ENCODE measurements around the gene SEH1L.
"Not testable (repeated sequence)": the region's sequence is repeated elsewhere in the genome, so short reads cannot be mapped to it uniquely, and the experiment has no call there.

Gene SEH1L, protein sequence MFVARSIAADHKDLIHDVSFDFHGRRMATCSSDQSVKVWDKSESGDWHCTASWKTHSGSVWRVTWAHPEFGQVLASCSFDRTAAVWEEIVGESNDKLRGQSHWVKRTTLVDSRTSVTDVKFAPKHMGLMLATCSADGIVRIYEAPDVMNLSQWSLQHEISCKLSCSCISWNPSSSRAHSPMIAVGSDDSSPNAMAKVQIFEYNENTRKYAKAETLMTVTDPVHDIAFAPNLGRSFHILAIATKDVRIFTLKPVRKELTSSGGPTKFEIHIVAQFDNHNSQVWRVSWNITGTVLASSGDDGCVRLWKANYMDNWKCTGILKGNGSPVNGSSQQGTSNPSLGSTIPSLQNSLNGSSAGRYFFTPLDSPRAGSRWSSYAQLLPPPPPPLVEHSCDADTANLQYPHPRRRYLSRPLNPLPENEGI

DNA sequence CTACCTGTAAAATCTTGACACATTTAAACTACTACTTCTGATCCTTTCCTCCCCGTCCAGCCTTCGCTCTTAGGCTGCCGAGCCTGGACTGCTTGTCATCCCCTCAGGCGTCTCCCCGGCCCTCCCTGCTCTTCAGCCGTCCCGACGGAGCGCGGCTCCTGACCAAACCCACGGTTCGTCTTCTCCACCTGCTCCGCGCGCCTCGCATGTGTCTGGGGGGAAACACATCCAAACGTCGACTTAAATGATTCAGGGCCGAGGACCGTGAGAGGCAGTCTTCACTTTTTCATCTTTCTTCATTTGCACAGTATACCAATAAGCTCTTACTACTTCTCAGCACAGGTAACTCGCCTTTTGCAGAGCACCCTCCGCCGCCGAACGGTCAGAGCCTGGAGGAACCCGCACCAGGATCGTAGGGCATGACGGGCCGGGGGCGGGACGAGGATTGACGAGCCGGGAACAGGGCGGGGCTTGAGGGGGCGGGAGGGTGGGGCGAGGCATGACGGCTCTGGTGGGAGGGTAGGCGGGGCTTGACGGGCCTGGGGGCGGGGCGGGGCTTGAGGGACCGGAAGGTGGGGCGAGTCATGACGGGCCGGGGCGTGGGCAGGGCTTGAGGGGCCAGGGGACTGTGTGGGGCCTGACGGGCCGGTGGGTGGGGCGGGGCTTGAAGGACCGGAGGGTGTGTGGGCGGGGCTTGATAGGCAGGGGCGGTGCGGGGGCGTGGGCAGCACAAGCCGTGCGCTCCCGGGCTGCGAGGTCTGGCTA lies at the start of gene SEH1L:
SEH1L (plus strand) TSS at position 727 of the 765 bp plus-strand sequence. CDS start 111 bp downstream, outside the sequence.
- DNase-seq (ENCODE audit: low read depth) = peak; percentile 97

DNA sequence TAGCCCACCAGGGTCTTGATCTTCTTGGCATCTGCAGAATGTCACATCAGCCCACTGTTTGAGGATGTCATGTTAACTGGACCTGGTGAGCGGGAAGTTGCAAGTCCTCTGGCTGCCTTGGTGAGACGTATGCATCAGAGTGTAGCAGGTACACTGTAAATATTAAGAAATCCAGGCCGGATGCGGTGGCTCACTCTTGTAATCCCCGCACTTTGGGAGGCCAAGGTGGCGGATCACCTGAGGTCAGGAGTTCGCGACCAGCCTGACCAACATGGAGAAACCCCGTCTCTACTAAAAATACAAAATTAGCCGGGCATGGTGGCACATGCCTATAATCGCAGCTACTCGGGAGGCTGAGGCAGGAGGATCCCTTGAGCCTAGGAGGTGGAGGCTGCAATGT lies 46.6 kb upstream of the SEH1L start:
- not testable (repeated sequence) for DNase-seq (ENCODE audit: low read depth)

DNA sequence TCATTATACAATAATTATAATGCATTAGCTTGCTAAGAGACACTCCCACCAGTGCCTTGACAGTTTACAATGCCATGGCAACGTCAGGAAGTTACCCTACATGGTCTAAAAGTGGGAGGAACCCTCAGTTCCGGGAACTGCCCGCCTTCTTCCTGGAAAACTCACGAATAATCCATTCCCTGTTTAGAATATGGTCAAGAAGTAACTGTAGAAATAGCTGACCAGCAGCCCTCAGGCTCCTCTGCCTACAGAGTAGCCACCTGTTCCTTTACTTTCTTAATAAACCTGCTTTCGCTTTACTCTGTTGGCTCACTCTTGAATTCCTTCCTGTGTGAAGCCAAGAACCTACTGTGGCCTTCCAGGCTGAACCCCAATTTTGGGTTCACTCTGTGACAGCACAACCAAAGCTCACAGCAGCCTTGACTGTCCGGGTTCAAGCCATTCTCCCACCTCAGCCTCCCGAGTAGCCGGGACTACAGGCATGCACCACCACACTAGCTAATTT lies 43.7 kb upstream of the SEH1L start:
- peak; percentile 22 for DNase-seq (ENCODE audit: low read depth)

DNA sequence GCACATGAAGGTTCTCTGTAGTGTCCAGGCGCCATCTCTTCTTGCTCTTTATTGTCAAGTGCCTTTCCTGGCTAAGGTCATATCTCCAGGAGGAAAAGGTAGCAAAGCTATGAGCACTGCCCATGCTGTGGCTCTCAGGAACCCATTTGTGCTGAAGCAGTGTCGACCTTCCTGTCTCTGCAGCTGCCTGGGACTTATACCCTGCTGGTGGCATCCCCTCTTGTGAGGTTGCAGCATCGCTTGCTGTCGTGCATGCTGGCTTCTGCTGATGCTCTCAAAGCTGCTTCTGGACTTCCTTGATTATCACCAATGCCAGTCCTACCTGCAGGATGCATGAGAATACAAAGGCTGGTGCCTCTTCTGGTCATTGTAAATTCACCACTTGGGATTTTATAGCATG lies 41.7 kb upstream of the SEH1L start:
- DNase-seq (ENCODE audit: low read depth) = no peak

DNA sequence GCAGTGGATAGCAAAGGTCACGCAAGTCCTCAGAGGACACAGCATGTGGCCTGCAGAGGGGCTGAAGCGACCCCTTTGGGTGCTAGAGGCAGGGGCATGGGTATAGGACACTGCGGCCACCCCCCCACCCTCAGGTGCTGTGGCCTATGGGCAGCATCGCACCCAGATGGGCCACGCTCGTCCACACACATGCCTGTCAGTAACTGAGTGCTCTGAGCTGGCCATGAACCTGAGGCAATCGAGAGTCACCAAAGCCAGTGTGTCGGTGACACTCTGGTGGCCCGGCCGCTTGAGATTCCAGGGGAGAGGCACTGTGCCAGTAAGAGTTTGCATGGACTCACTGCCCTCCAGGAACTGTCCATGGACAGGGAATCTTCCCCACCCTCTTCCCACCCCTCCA lies 41.0 kb upstream of the SEH1L start:
- no peak for DNase-seq (ENCODE audit: low read depth)

- DNase-seq (ENCODE audit: low read depth) = no peak
These were observed 40.4 kb upstream of the SEH1L start for GRCh38 chr18:12907258-12907925.

GRCh38 chr18:12908706-12909105 lies 39.1 kb upstream of the SEH1L start:
- no peak for DNase-seq (ENCODE audit: low read depth)

DNA sequence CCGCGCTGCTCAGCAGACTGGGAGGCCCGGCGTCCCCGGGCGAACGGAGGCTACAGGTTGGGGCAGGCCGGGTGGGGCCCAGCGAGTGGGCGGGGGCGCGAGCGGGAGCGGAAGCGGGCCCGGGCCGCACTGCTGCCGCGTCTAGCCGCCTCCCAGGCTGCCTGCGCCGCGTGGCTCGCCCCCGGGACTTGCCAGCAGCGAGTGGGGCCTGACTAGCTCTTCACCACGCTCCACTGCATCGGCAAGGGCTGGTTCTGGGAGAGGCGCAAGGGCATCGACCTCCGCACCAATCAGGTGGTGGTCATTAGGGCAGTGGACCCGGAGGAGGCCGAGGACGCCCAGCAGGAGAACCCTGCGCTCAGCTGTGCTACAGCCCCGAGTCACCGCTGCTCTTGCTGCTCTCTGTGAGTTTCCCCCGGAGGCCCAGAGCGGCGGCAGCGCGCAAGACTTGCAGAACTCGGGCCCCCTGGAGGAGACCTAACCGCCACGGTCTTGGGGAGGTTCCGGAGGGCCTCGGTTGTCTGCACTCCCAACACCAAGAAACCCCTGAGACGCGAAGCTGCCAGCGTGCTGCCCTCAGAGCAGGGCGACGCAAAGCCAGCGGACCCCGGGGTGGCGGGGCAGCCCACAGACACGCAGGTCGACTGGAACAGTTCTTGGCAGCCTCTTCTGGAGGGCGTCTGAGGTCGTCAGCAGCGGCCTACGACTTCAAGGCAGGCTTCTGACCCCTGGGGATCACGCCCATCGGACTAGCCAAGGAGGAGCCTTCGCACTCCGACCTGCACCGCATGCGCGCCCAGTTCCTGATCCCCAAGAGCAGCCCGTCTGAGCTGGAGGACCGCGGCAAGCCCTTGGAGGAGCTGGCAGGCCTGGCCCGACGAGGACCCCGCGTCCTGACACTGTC lies 36.5 kb upstream of the SEH1L start:
- peak; percentile 48 for DNase-seq (ENCODE audit: low read depth)

- DNase-seq (ENCODE audit: low read depth) = no peak
These were observed 35.7 kb upstream of the SEH1L start for GRCh38 chr18:12911929-12912703.

DNA sequence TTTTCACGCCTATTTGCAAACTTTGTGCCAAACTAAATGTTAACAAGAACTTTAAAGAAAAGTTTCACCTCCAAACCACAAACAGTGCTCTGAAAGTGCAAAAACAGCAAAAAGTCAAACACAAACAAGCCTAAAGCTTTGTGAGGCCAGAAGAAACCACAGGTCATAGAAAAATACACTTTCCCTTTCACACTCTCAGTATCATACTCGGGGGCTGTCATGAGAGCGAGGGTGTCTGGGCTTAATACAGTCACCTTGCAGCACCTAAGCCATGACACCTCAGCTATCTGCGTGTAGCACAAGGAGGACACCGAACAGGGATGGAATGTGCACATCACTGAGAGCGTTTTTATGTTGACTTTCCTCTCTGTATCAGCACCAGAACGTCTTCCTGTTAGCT lies 26.6 kb upstream of the SEH1L start:
- no peak for DNase-seq (ENCODE audit: low read depth)

GRCh38 chr18:12922266-12922665 lies 25.5 kb upstream of the SEH1L start:
- no peak for DNase-seq (ENCODE audit: low read depth)

- DNase-seq (ENCODE audit: low read depth) = no peak
These were observed 23.2 kb upstream of the SEH1L start for GRCh38 chr18:12924616-12925015.

DNA sequence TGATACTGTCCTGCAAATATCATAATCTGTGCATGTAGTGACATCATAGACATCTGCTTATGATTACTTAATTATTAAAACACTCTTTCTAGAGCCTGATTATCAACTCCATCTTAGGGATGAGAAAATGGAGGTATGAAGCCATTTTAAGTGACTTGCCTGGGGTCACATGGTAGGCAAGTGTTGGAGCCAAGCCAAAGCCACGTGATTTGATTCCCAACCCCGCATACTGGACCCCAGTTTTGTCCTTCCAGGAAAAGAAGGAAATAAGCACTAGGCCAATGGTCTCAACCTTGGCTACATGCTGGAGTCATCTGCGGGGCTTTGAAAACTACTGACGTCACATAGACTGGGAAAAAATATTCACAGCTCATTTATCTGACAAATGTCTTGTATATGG lies 19.6 kb upstream of the SEH1L start:
- DNase-seq (ENCODE audit: low read depth) = no peak

- no peak for DNase-seq (ENCODE audit: low read depth)
These were observed 19.2 kb upstream of the SEH1L start for GRCh38 chr18:12928641-12929040.

DNA sequence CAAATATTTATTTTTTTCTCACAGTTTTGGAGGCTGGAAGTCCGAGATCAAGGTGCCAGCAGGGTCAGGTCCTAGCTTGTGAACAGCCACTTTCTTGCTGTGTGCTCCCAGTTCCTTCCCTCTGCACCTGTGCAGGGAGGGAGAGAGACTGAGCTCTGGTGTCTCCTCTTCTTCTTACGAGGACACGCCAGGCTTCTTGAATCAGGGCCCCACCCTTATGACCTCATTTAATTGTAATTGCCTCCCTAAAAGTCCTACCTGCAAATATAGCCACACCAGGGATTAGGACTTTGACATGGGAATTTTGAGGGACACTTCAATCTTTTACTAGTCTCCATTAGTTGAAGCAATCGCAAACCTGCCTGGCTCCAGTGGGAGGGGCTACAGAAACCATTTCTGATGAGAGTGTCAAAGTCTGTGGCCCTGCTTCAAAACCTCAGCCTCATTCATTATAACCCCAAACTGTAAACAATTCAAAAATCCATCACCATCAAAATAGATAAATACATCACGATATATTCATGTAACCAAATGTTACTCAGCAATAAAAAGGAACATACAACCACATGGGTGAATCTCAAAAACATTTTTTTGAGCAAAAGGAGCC lies 18.2 kb upstream of the SEH1L start:
- no peak for DNase-seq (ENCODE audit: low read depth)

GRCh38 chr18:12930376-12930775 lies 17.4 kb upstream of the SEH1L start:
- DNase-seq (ENCODE audit: low read depth) = no peak

- DNase-seq (ENCODE audit: low read depth) = no peak
These were observed 16.9 kb upstream of the SEH1L start for GRCh38 chr18:12930908-12931307.

DNA sequence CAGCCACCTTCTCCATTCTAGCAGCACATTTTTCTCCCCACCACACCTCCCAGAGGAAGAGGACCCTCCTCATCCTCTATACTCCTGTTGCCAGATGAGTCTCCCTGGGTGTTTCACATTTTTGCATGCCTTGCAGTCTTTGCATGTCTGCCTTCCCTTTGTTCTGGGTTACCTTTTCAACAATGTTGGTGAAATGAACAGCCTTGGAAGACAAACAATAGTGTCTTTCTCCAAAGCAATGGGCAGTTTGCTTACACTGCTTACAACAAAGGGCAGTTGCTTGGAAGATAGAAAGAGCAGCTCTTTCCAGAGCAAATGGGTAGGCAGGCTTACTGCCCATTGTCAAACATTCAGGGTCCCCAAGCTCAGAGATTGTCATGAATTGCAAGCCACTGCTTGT lies 14.5 kb upstream of the SEH1L start:
- no peak for DNase-seq (ENCODE audit: low read depth)

- peak; percentile 52 for DNase-seq (ENCODE audit: low read depth)
These were observed 13.2 kb upstream of the SEH1L start for GRCh38 chr18:12934454-12935071.

GRCh38 chr18:12939162-12939561 lies 8.6 kb upstream of the SEH1L start:
- no peak for DNase-seq (ENCODE audit: low read depth)
